ENCODE results near the gene OBSL1.

DNA sequence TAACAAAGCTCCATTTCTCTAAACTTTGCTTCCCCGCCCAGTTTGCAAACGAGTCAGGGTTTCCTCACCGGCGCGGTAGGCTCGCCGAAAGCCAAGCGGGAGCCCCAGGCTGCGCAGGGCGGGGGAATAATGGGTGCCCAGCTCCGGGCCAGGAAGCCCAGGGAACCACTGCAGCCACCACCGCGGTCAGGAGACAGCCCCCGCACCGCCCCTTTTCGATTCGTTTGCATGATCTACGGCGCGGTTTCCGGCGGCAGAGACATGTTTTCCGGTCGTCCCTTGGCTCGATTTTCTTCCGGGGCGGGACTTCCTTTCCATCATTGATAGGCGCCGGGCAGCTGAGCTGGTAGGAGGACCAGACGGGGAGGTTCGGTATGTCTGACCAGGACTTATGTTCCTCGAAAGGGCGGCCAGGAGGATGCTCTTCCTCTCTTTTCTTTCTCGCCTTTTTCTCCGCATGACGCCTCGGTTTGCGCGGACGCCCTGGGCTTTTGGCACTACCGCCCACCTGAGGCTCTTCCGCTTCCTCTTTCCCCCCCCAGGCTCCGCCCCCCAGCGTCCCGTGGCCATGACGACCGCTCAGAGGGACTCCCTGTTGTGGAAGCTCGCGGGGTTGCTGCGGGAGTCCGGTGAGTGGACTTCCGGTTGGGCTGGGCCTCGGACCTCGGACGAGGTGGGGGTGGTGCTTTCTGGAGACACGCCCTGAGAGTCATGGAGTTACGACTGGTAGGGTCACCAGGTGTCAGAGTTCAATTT, 26.4 kb upstream of the OBSL1 start, which contains the start of gene STK11IP:
- TF ChIP-seq, protein P1, sequence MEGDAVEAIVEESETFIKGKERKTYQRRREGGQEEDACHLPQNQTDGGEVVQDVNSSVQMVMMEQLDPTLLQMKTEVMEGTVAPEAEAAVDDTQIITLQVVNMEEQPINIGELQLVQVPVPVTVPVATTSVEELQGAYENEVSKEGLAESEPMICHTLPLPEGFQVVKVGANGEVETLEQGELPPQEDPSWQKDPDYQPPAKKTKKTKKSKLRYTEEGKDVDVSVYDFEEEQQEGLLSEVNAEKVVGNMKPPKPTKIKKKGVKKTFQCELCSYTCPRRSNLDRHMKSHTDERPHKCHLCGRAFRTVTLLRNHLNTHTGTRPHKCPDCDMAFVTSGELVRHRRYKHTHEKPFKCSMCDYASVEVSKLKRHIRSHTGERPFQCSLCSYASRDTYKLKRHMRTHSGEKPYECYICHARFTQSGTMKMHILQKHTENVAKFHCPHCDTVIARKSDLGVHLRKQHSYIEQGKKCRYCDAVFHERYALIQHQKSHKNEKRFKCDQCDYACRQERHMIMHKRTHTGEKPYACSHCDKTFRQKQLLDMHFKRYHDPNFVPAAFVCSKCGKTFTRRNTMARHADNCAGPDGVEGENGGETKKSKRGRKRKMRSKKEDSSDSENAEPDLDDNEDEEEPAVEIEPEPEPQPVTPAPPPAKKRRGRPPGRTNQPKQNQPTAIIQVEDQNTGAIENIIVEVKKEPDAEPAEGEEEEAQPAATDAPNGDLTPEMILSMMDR (conservative IDR thresholded peaks at IDR 0.05 in 1 of 2, IDR thresholded peaks at IDR 0.05 in 1 of 2; ENCODE audit: extremely low read depth in 1 of 2, insufficient read depth in 1 of 2, low read depth in 1 of 2, low read length in 2 of 2), result no peak
- no peak for TF ChIP-seq EZH2 (IDR thresholded peaks at IDR 0.05; ENCODE audit: borderline replicate concordance, low read length)

Data from mammary epithelial cell (primary cell).